KMS-11 (cell line): ENCODE measurements around the gene VSIG10L.

Experiments used
- H2AFZ ChIP-seq: fragments of 200-600 bp; sonication (generic); 2 replicates; pipeline ENCODE4 v1.6.1; 2016; ENCODE audit warnings: antibody characterized with exemption, mixed run types, low read depth
- H3K27ac ChIP-seq: fragments of 200-600 bp; sonication (generic); 2 replicates; pipeline ENCODE4 v1.6.1; 2016; ENCODE audit warnings: mild to moderate bottlenecking, mixed run types
- H3K27me3 ChIP-seq: fragments of 200-600 bp; sonication (generic); 2 replicates; pipeline ENCODE4 v1.6.1; 2017; ENCODE audit warnings: mild to moderate bottlenecking, low read depth, mixed run types, moderate library complexity; ENCODE audit not compliant: insufficient read depth
- H3K36me3 ChIP-seq: fragments of 200-600 bp; sonication (generic); 2 replicates; pipeline ENCODE4 v1.6.1; 2017; ENCODE audit warnings: mild to moderate bottlenecking, mixed run types; ENCODE audit not compliant: insufficient read depth
- H3K4me1 ChIP-seq: fragments of 200-600 bp; sonication (generic); 2 replicates; pipeline ENCODE4 v1.6.1; 2016; ENCODE audit warnings: mild to moderate bottlenecking, low read depth, mixed run types; ENCODE audit not compliant: poor library complexity, severe bottlenecking
- H3K4me2 ChIP-seq: fragments of 200-600 bp; sonication (generic); 2 replicates; pipeline ENCODE4 v1.7.0; 2016; ENCODE audit warnings: mild to moderate bottlenecking, mixed run types
- H3K4me3 ChIP-seq: fragments of 200-600 bp; sonication (generic); IDR thresholded peaks from 2 replicates; pipeline ENCODE4 v1.6.1; 2017; ENCODE audit warnings: low read depth, low read length, mixed read lengths; ENCODE audit not compliant: insufficient read depth
- H3K79me2 ChIP-seq: fragments of 200-600 bp; sonication (generic); 2 replicates; pipeline ENCODE4 v1.6.1; 2016; ENCODE audit warnings: low read depth, mixed run types; ENCODE audit not compliant: insufficient read depth
- H3K9ac ChIP-seq: fragments of 200-600 bp; sonication (generic); 2 replicates; pipeline ENCODE4 v1.6.1; 2016; ENCODE audit warnings: mild to moderate bottlenecking, mixed run types
- H4K20me1 ChIP-seq: fragments of 200-600 bp; sonication (generic); 2 replicates; pipeline ENCODE4 v1.6.1; 2016; ENCODE audit warnings: mild to moderate bottlenecking, mixed run types; ENCODE audit not compliant: insufficient read depth
- TF ChIP-seq, protein P1 (sequence below): fragments of 200-600 bp; sonication (generic); conservative IDR thresholded peaks from 2 replicates; pipeline ENCODE4 v1.6.1; 2017; ENCODE audit warnings: low read depth, mild to moderate bottlenecking, antibody characterized with exemption, low read length, moderate library complexity, mixed read lengths

VSIG10L gene

DNA sequence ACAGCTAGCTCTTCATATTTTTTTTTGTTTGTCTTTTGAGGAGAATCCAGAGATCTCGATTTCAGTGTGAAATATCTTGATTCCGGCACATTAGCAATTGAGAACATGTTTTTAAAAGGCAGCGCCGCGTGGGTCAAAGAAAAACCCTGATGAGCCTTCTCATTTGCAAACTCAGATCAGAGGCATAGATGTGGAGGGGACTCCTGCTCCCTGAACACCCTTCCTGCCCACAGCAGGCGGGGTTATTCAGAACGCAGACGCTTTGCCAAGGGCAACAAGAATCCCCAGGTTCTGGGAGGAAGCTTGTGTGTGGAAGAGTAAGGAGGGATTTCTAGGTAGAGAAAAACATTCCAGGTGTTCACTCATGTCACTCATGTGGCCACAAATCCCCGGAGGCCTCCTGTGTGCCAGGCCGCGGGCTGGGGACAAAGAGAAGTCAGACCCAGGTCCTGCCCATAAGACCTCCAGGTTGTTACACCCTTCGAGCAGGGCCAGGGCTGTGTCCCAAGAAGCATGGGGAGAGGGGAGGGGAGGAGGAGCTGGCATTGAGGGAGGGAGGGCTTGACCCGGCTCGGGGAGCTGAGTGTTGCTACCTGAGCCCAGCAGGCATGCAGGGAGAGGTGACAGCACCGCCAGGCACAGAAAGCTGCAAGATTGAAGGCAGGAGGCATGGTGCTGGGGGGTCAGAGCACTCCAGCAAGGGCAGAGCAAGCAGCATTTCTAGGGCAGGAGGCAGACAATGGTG lies 46.4 kb downstream of the VSIG10L start:
- H3K36me3 ChIP-seq, result no peaks in the 10 kb centered on the region
- H3K9ac ChIP-seq, result no peak overlapping the region
- no peaks in the 10 kb centered on the region for H4K20me1 ChIP-seq
- no peak overlapping the region for H2AFZ ChIP-seq
- H3K4me1 ChIP-seq, result no peaks in the 10 kb centered on the region
- H3K27me3 ChIP-seq, result no peaks in the 10 kb centered on the region; the same call in 1 of the 2 replicates
- H3K4me2 ChIP-seq, result no peak overlapping the region
- TF ChIP-seq, protein P1, sequence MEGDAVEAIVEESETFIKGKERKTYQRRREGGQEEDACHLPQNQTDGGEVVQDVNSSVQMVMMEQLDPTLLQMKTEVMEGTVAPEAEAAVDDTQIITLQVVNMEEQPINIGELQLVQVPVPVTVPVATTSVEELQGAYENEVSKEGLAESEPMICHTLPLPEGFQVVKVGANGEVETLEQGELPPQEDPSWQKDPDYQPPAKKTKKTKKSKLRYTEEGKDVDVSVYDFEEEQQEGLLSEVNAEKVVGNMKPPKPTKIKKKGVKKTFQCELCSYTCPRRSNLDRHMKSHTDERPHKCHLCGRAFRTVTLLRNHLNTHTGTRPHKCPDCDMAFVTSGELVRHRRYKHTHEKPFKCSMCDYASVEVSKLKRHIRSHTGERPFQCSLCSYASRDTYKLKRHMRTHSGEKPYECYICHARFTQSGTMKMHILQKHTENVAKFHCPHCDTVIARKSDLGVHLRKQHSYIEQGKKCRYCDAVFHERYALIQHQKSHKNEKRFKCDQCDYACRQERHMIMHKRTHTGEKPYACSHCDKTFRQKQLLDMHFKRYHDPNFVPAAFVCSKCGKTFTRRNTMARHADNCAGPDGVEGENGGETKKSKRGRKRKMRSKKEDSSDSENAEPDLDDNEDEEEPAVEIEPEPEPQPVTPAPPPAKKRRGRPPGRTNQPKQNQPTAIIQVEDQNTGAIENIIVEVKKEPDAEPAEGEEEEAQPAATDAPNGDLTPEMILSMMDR, result no peak
- no peak overlapping the region for H3K27ac ChIP-seq
- H3K79me2 ChIP-seq, result no peaks in the 10 kb centered on the region
- H3K4me3 ChIP-seq, result no peak overlapping the region

DNA sequence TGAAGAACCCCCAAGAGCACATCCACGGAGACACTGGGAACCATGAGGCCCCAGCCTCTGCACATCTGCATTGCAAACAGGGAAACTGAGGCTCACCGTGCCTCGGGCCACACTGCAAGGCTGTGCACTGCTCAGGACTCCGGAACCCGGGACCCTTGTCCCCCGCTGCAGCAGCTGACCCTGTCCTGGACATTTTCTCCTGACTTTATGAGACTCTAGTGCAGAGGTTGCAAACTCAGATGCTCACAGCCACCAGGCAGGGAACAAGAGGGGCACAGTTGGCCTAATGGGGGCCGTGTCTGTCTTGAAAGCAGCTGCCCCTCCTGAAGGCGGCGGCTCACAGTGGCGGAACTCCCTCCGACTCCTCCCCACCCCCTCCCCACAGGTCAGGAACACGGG lies 47.0 kb downstream of the VSIG10L start:
- no peak overlapping the region for H3K27ac ChIP-seq
- no peak overlapping the region for H3K9ac ChIP-seq
- no peak overlapping the region for H3K4me3 ChIP-seq
- no peaks in the 10 kb centered on the region for H4K20me1 ChIP-seq
- H3K79me2 ChIP-seq, result no peaks in the 10 kb centered on the region
- TF ChIP-seq, protein P1, result no peak
- no peak overlapping the region for H2AFZ ChIP-seq
- H3K4me2 ChIP-seq, result no peak overlapping the region
- no peaks in the 10 kb centered on the region for H3K36me3 ChIP-seq
- no peaks in the 10 kb centered on the region; the same call in 1 of the 2 replicates for H3K27me3 ChIP-seq
- H3K4me1 ChIP-seq, result no peaks in the 10 kb centered on the region

DNA sequence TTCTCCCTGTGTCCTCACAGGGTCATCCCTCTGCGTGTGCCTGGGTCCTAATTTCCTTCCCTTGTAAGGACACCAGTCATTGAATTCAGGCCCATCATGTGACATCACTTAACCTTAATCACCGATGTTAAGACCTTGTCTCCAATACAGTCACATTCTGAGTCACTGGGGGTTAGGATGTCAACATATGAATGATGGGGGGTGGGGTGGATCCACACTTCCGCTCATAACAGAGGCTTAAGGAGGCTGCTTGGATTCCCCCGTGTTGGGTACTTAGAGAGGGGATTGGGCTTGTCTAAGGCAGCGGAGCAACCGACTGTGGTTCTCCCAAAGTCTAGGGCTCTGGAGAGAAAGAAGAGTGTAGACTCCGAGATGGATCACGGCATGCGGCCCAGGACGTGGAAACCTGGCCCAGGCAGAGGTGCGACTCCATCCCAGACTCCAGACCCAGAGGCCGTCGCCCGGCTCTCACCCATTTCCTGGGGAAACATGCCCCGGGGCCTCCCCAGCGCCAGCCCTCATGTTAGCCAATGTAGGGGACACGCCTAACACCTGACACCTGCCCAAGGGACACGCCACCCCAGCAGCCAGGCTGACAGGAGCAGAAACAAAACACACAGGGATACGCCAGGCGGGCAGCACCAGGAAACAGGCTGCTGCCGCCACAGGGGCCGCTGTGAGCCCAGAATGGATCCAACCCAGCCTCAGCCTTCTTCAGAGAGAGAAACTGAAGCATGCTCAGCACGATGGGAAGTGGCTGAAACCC lies 47.5 kb downstream of the VSIG10L start:
- Histone ChIP-seq H3K27ac (no peak overlapping the region), H3K36me3 (no peaks in the 10 kb centered on the region), H3K4me1 (no peaks in the 10 kb centered on the region), H3K27me3 (no peaks in the 10 kb centered on the region; the same call in 1 of the 2 replicates), H3K4me3 (no peak overlapping the region), H3K9ac (no peak overlapping the region), H2AFZ (no peak overlapping the region), H3K79me2 (no peaks in the 10 kb centered on the region), H3K4me2 (no peak overlapping the region), H4K20me1 (no peaks in the 10 kb centered on the region)
- TF ChIP-seq, protein P1, result no peak

DNA sequence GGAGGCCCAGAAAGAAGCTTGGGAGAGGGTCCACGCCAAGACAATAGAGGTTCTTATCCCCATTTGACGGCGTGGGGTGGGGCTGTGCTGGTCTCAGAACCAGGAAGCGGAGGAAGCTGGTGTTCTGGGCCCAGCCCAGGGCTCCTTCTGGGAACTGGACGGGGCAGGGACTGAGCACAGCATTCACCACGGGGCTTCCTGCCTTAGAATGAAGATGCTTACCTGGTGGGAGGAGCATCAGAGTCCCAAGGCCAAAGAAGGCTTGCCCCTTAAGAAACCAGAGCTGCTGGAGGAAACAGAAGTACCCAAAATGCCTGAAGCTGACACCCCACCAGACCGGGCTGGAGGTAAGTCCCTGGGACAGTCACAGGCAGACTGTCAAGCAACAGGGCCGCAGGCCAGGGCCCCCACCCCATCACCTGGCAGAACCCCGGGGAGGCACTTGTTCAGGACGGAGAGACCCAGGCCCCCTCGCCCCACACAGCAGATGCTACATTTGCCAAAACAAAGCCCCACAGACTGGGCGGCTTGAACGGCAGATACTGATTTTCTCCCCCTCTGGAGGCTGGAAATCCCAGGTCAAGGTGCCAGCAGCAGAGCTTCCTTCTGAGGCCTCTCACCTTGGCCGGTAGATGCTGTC lies 48.2 kb downstream of the VSIG10L start:
- no peak overlapping the region for H3K4me2 ChIP-seq
- no peak overlapping the region for H3K9ac ChIP-seq
- H3K79me2 ChIP-seq, result no peaks in the 10 kb centered on the region
- no peaks in the 10 kb centered on the region; the same call in 1 of the 2 replicates for H3K27me3 ChIP-seq
- no peak overlapping the region for H3K27ac ChIP-seq
- TF ChIP-seq, protein P1, result no peak
- H3K4me3 ChIP-seq, result no peak overlapping the region
- H3K36me3 ChIP-seq, result no peaks in the 10 kb centered on the region
- H4K20me1 ChIP-seq, result no peaks in the 10 kb centered on the region
- H2AFZ ChIP-seq, result no peak overlapping the region
- H3K4me1 ChIP-seq, result no peaks in the 10 kb centered on the region
